ENCODE data around the gene EXOC3L4. TPM values are rescaled to one million over a fixed set of nuclear protein-coding genes. Genes with fewer than 3 reads are reported as not detected.

The EXOC3L4 gene
- total RNA-seq, 1 experiment from 2014 or later: 10.9 TPM

- Mint-ChIP-seq H3K27me3 (ENCODE audit: unreplicated experiment) (no peaks in the 10 kb centered on the region), H3K36me3 (ENCODE audit: insufficient read depth, unreplicated experiment) (peaks cover 26% of the 10 kb centered on the region), H3K27ac (ENCODE audit: unreplicated experiment) (no peak overlapping the region), H3K4me3 (ENCODE audit: low read depth, unreplicated experiment) (no peak overlapping the region), H3K4me1 (ENCODE audit: low read depth, unreplicated experiment) (peaks cover 25% of the 10 kb centered on the region), H3K9me3 (ENCODE audit: low read depth, unreplicated experiment) (no peaks in the 10 kb centered on the region)
- intact Hi-C loops (cut with micrococcal nuclease; ENCODE audit: unreplicated experiment): no loop called here
- no TSS peak for BruUV-seq (replicated peaks)
- no peak for DNase-seq
- CTCF ChIA-PET: interaction anchor here (0.9 kb wide), 1 partner anchor 14 kb away, joined by 4 read pairs; the partner anchor contains the start of gene TNFAIP2
- TF ChIP-seq CTCF (IDR thresholded peaks at IDR 0.05; ENCODE audit: unreplicated experiment): no peak
Measured at GRCh38 chr14:103137689-103138300, 43.3 kb downstream of the EXOC3L4 start.

GRCh38 chr14:103138301-103139131 lies 44.0 kb downstream of the EXOC3L4 start:
- peaks cover 26% of the 10 kb centered on the region for H3K36me3 Mint-ChIP-seq (ENCODE audit: insufficient read depth, unreplicated experiment)
- no TSS peak for BruUV-seq (replicated peaks)
- H3K4me3 Mint-ChIP-seq (ENCODE audit: low read depth, unreplicated experiment): no peak overlapping the region
- no peak for TF ChIP-seq CTCF (IDR thresholded peaks at IDR 0.05; ENCODE audit: unreplicated experiment)
- H3K27me3 Mint-ChIP-seq (ENCODE audit: unreplicated experiment): no peaks in the 10 kb centered on the region
- intact Hi-C loops (cut with micrococcal nuclease; ENCODE audit: unreplicated experiment): no loop called here
- no peak for DNase-seq
- CTCF ChIA-PET: no interaction called here
- H3K9me3 Mint-ChIP-seq (ENCODE audit: low read depth, unreplicated experiment): no peaks in the 10 kb centered on the region
- H3K27ac Mint-ChIP-seq (ENCODE audit: unreplicated experiment): no peak overlapping the region
- H3K4me1 Mint-ChIP-seq (ENCODE audit: low read depth, unreplicated experiment): peaks cover 29% of the 10 kb centered on the region

GRCh38 chr14:103139132-103140025 lies 44.9 kb downstream of the EXOC3L4 start:
- Mint-ChIP-seq H3K4me1 (ENCODE audit: low read depth, unreplicated experiment) (peaks cover 38% of the 10 kb centered on the region), H3K36me3 (ENCODE audit: insufficient read depth, unreplicated experiment) (peaks cover 26% of the 10 kb centered on the region), H3K27ac (ENCODE audit: unreplicated experiment) (no peak overlapping the region), H3K9me3 (ENCODE audit: low read depth, unreplicated experiment) (no peaks in the 10 kb centered on the region), H3K27me3 (ENCODE audit: unreplicated experiment) (no peaks in the 10 kb centered on the region), H3K4me3 (ENCODE audit: low read depth, unreplicated experiment) (no peak overlapping the region)
- DNase-seq: no peak
- intact Hi-C loops (cut with micrococcal nuclease; ENCODE audit: unreplicated experiment): no loop called here
- no TSS peak for BruUV-seq (replicated peaks)
- CTCF ChIA-PET: interaction anchor here (0.7 kb wide), 1 partner anchor 1585 kb away, joined by 3 read pairs; the partner anchor contains the start of gene ADSS1
- TF ChIP-seq CTCF (IDR thresholded peaks at IDR 0.05; ENCODE audit: unreplicated experiment): no peak
